ENCODE measurements around the gene ALG14.
"Not testable (repeated sequence)": the region's sequence is repeated elsewhere in the genome, so short reads cannot be mapped to it uniquely, and the experiment has no call there.

ALG14 gene

DNA sequence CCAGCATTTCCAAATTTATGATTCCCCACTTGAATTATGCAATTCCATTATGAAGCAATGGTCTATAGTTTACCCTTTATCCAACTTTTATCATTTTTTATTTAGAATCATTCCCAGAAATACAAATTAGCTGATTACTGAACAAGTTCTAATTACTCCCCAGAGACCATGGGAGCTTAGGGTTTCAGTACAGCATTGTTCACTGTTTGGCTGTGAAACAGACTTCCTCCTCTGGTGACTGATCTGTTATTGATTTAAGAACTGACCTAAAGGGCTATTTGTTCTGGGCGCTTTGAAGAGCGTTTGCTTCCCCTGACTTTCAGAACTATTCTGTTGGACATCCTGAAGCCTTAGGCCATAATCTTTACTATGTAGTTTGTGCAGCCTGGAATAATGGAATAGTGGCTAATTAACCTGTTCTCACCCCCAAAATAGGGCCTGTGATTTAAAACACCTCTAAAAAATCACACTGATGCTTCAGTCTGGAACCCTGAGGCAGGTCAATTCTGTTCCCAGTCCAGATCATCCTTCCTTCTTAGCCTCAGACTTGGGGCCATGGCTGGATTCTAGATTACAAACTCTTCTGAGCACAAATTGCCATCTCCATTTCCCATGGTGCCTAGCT, 58.7 kb downstream of the ALG14 start:
- Mint-ChIP-seq H3K36me3 (peaks cover 9% of the 10 kb centered on the region), H3K27me3 (no peaks in the 10 kb centered on the region), H3K9me3 (no peaks in the 10 kb centered on the region), H3K27ac (no peak overlapping the region), H3K4me3 (no peak overlapping the region), H3K4me1 (peaks cover 25% of the 10 kb centered on the region)
- no peak for ATAC-seq

DNA sequence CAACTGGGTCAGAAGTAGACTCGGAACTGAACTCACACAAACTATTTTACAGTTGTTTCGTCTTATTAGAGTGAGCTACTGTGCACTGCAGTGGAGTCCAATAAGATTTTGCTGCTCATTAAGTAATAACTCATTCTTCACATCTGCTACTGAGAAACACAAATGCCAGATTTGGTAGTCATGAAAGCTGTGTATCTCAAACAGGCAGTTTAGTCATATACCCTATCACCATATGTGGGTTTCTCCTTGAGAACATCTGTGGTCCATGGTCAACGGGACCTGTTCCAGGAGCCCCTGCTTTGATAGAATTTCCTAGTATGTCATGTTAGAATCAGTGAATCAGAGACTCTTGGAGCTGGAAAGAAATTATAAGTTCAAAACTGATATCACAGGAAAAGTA, 60.4 kb downstream of the ALG14 start:
- Mint-ChIP-seq H3K36me3 (peaks cover 9% of the 10 kb centered on the region), H3K27me3 (no peaks in the 10 kb centered on the region), H3K9me3 (no peaks in the 10 kb centered on the region), H3K4me1 (peaks cover 13% of the 10 kb centered on the region), H3K27ac (no peak overlapping the region), H3K4me3 (no peak overlapping the region)
- ATAC-seq = no peak

GRCh38 chr1:95010158-95010557, 62.6 kb downstream of the ALG14 start:
- H3K36me3 Mint-ChIP-seq = peaks cover 5% of the 10 kb centered on the region
- no peak for ATAC-seq
- H3K9me3 Mint-ChIP-seq = no peaks in the 10 kb centered on the region

GRCh38 chr1:95007687-95008086, 65.1 kb downstream of the ALG14 start:
- no peak overlapping the region for H3K27ac Mint-ChIP-seq
- ATAC-seq = no peak
- no peak overlapping the region for H3K4me3 Mint-ChIP-seq
- no peaks in the 10 kb centered on the region for H3K9me3 Mint-ChIP-seq
- no peaks in the 10 kb centered on the region for H3K27me3 Mint-ChIP-seq
- no peaks in the 10 kb centered on the region for H3K4me1 Mint-ChIP-seq
- H3K36me3 Mint-ChIP-seq = no peaks in the 10 kb centered on the region

More at GRCh38 chr1:95010158-95010557, 62.6 kb downstream of the ALG14 start:
- Mint-ChIP-seq H3K27me3 (no peaks in the 10 kb centered on the region), H3K4me1 (peaks cover 5% of the 10 kb centered on the region), H3K27ac (no peak overlapping the region), H3K4me3 (no peak overlapping the region)

DNA sequence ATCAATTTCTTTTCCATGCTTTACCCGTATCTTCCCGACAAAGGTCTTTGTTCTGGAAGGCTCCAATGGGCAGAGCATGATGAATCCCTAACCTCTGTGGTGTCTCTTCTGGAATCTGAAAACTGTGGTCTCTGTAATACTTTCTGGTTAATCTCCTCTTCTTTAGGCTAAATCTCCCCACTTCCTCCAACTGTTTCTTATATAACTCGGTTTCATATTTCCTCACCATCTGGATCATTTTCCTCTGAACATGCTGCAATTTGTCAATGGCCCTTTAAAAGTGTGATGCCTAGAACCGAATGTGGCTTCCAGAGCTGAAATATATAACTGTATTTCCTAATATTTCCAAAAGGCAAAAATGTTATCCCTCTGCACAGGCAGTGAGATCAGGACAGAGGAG, 66.1 kb downstream of the ALG14 start:
- Mint-ChIP-seq H3K27ac (no peak overlapping the region), H3K36me3 (peaks cover 6% of the 10 kb centered on the region), H3K4me3 (no peak overlapping the region), H3K27me3 (no peaks in the 10 kb centered on the region), H3K9me3 (no peaks in the 10 kb centered on the region), H3K4me1 (no peaks in the 10 kb centered on the region)
- ATAC-seq = no peak

DNA sequence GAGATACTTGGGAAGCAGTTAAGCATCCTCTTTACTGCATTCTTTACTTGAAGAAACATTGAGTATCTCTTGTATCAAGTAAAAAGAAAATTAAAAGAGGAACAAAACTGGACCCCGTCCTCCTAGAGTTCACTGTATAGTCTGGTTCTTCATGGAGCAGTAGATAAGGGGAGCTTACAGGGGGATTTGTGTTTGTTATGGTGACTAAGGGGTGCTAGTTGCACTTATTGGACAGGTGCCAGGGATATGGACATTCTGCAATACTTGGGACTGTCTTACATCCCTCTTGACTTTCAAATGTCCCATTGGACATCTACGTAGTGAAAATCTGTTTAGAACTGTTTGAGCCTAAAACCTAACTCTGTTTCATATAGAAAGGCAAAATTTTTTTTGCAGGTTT, 67.2 kb downstream of the ALG14 start:
- no peak for ATAC-seq
- Mint-ChIP-seq H3K4me3 (no peak overlapping the region), H3K27ac (no peak overlapping the region), H3K4me1 (no peaks in the 10 kb centered on the region), H3K36me3 (peaks cover 6% of the 10 kb centered on the region), H3K27me3 (no peaks in the 10 kb centered on the region), H3K9me3 (no peaks in the 10 kb centered on the region)

DNA sequence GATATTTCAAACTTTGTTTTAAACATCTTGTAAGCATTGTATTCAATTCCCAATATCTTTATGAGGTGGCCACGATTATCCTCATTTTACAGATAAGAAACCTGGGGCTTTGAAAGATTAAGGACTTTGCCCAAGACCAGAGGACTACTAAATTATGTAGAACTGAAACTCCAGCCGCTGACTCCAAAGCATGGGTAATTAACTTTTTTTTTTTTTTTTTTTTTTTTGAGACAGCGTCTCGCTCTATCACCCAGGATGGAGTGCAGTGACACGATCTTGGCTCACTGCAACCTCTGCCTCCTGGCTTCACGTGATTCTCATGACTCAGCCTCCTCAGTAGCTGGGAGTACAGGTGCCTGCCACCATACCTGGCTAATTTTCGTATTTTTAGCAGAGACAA, 68.7 kb downstream of the ALG14 start:
- peaks cover 11% of the 10 kb centered on the region for H3K36me3 Mint-ChIP-seq
- ATAC-seq = no peak

DNA sequence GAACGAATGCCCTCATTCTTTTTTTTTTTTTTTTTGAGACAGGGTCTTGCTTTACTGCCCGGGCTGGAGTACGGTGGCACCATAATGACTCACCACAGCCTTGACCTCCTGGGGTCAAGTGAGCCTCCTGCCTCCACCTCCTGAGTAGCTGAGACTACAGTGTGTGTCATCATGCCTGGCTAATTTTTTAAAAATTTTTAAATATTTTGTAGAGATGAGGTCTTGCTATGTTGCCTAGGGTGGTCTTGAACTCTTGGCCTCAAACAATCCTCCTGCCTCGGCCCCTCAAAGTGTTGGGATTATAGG, 69.4 kb downstream of the ALG14 start:
- Mint-ChIP-seq H3K27ac (no peak overlapping the region), H3K36me3 (peaks cover 11% of the 10 kb centered on the region), H3K27me3 (no peaks in the 10 kb centered on the region), H3K9me3 (no peaks in the 10 kb centered on the region), H3K4me3 (no peak overlapping the region), H3K4me1 (no peaks in the 10 kb centered on the region)
- no peak for ATAC-seq

More for the DNA sequence above, 68.7 kb downstream of the ALG14 start:
- Mint-ChIP-seq H3K27me3 (no peaks in the 10 kb centered on the region), H3K9me3 (no peaks in the 10 kb centered on the region), H3K27ac (no peak overlapping the region), H3K4me1 (no peaks in the 10 kb centered on the region), H3K4me3 (no peak overlapping the region)

DNA sequence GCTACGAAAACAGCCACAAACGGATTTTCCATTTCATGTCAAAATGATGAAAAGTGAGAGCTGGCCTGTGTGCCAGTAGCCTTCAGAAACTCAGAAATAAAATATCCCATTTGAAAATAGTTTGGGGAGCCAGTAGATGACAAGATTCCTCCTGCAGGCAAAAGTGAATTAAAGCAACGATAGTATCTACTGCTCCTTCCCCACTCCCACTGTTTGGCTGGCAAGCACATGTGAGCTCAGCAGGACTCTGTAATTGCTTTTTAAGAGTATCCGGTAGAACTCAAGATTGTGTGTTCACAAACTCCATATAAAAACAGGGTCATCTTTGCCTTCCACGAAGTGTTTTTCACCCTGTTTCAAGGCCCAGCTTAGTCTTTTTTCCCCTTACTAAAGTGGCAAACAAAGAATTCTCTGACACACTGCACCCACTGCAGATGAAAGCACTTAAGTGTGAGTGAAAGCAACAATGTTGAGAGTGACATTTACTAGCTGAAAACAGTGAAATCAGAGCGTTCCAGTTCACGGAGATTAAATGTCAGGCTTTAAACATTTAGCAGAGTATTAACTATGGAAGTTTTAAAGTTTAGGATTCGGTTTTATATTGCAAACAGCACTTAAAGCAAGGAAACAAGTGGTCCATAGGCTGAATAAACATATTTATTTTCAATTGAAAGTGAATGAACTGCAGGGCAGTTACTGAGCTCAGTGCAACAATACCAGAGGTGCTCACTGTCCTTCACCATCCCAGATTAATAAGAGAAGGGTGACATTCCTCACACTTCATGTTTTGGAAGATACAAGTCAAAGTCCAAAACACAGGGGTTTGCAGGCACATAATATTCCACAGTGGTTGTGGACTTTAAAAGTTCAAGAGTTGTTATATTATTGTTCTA, 70.0 kb downstream of the ALG14 start:
- Mint-ChIP-seq H3K4me1 (no peaks in the 10 kb centered on the region), H3K27me3 (no peaks in the 10 kb centered on the region), H3K4me3 (no peak overlapping the region), H3K9me3 (no peaks in the 10 kb centered on the region), H3K27ac (no peak overlapping the region), H3K36me3 (peaks cover 11% of the 10 kb centered on the region)
- ATAC-seq = no peak

DNA sequence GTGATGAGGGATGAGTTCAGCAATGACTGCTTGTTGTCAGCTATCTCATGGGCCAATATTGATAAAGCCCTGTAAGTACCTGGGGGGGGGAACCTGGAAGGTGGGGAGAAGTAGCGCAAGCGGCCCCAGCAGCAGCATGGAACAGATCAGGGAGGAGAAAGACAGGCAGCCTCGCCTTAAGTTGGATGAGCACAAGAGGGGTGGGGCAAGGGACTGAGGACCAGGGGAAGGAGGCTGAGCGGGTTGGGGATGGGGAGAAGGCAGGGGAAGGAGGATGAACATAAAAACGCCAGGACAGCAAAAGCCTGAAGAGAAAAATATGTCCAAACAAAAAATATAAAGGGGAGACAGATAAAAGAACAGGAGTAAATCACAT, 70.6 kb downstream of the ALG14 start:
- no peaks in the 10 kb centered on the region for H3K4me1 Mint-ChIP-seq
- peaks cover 11% of the 10 kb centered on the region for H3K36me3 Mint-ChIP-seq
- H3K4me3 Mint-ChIP-seq = no peak overlapping the region
- H3K27ac Mint-ChIP-seq = no peak overlapping the region
- ATAC-seq = no peak
- no peaks in the 10 kb centered on the region for H3K9me3 Mint-ChIP-seq
- no peaks in the 10 kb centered on the region for H3K27me3 Mint-ChIP-seq

DNA sequence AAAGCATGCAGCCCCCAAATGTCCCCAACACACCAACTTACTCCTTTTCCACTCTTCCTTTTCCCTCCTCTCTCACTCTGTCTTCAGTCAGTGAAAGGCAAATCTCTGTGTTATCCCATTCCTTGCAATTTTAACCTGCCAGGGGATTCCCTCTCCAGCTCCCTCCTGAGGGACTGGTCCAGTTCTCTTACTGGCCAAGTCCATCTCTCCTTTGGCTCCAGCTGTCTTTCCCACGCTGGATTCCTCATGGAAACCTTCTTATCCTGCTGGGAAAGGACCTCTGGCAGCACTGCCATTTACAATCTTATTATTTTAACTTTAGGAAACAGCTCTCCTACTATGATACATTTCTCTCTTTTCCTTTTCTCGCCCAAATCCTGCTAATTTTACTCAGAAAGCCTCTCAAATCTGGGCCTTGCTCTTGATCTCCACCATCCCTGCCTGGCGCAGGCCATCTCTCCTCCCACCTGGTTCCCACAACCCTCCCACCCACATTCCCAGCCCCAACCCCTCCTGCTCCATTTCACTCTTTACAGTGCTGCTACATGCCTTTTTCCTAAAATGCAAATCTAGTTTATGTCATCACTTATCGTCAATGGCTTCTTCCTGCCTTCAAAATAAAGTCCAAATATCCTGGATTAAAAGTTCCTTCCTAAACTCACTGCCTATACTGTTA, 73.2 kb downstream of the ALG14 start:
- ATAC-seq = no peak
- H3K36me3 Mint-ChIP-seq = peaks cover 11% of the 10 kb centered on the region

DNA sequence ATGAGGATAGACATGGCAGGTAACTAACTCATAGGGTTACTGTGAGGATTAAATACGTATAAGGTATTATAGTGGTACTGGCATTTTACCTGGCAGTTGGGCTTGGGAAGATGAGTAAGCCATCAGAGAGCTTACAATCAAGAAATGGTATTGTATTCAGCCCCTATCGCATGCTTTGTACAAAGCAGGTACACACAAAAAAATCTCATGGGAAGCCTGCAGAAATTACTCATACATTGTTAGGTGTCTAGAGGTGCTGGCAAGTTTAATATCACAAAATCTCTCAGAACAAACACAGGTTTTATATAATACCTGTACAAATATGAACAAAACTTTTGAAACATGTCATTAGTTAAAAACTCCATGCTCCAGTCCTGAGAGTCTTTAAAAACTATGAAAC, 74.0 kb downstream of the ALG14 start:
- Mint-ChIP-seq H3K9me3 (no peaks in the 10 kb centered on the region), H3K4me3 (no peak overlapping the region), H3K36me3 (peaks cover 11% of the 10 kb centered on the region), H3K27ac (no peak overlapping the region), H3K4me1 (no peaks in the 10 kb centered on the region), H3K27me3 (no peaks in the 10 kb centered on the region)
- ATAC-seq = no peak

More for the DNA sequence above, 73.2 kb downstream of the ALG14 start:
- Mint-ChIP-seq H3K4me1 (no peaks in the 10 kb centered on the region), H3K4me3 (no peak overlapping the region), H3K9me3 (no peaks in the 10 kb centered on the region), H3K27ac (no peak overlapping the region), H3K27me3 (no peaks in the 10 kb centered on the region)

- H3K9me3 Mint-ChIP-seq = no peaks in the 10 kb centered on the region
- no peak overlapping the region for H3K4me3 Mint-ChIP-seq
- H3K36me3 Mint-ChIP-seq = peaks cover 11% of the 10 kb centered on the region
- ATAC-seq = no peak
- H3K27me3 Mint-ChIP-seq = no peaks in the 10 kb centered on the region
- no peak overlapping the region for H3K27ac Mint-ChIP-seq
- H3K4me1 Mint-ChIP-seq = no peaks in the 10 kb centered on the region
These were observed 74.6 kb downstream of the ALG14 start for GRCh38 chr1:94998114-94998513.

GRCh38 chr1:94995536-94995935, 77.2 kb downstream of the ALG14 start:
- H3K36me3 Mint-ChIP-seq, H3K4me1 Mint-ChIP-seq, ATAC-seq, H3K27ac Mint-ChIP-seq, H3K27me3 Mint-ChIP-seq, H3K9me3 Mint-ChIP-seq, H3K4me3 Mint-ChIP-seq: not testable (repeated sequence)

DNA sequence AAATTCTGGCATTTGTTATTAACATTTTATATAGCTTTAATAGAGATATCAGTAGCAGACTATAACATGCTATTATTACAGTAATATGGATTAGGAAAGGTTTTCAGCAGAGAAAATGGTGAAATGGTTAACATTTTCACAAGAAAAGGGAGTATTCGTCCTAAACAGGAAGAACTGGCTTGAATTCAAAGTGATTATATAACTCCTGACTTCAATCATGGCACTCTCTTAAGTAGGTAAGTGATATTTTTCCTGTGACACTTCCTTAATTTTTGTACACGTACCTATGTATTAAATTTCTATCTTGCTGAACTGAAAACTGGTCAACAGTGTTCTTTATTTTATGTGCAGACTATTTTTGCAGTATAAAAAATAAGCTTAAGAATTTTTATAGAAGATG, 77.9 kb downstream of the ALG14 start:
- no peaks in the 10 kb centered on the region for H3K4me1 Mint-ChIP-seq
- no peak for ATAC-seq
- H3K27ac Mint-ChIP-seq = no peak overlapping the region
- no peaks in the 10 kb centered on the region for H3K9me3 Mint-ChIP-seq
- H3K4me3 Mint-ChIP-seq = no peak overlapping the region
- no peaks in the 10 kb centered on the region for H3K27me3 Mint-ChIP-seq
- H3K36me3 Mint-ChIP-seq = peaks cover 9% of the 10 kb centered on the region

Measured in stimulated activated memory B cell treated with anti-CD40 and anti-IgM and Interleukin-4, amounts not matched to agents 10 μg/mL and 1 μg/mL and 100 μg/mL, for 72 hours (primary cell).